Hematopoietic multipotent progenitor cell treated with erythropoietin and hydrocortisone succinate and interleukin-3 and kit ligand, for 6 days (in vitro differentiated cells): Measurements from ENCODE around the gene LRRC4B.
A peak's percentile ranks its signal among the peaks of the same experiment; 100 is the strongest.
"Not testable (repeated sequence)": the region's sequence is repeated elsewhere in the genome, so short reads cannot be mapped to it uniquely, and the experiment has no call there.

Experiments
- DNase-seq: peaks from one replicate; pipeline ENCODE4 v3.0.0-alpha.2; 2015

LRRC4B gene

GRCh38 chr19:50482271-50482855 is 85.9 kb downstream of the LRRC4B start:
- DNase-seq = no peak

GRCh38 chr19:50481351-50482149 is 86.7 kb downstream of the LRRC4B start:
- no peak for DNase-seq

DNA sequence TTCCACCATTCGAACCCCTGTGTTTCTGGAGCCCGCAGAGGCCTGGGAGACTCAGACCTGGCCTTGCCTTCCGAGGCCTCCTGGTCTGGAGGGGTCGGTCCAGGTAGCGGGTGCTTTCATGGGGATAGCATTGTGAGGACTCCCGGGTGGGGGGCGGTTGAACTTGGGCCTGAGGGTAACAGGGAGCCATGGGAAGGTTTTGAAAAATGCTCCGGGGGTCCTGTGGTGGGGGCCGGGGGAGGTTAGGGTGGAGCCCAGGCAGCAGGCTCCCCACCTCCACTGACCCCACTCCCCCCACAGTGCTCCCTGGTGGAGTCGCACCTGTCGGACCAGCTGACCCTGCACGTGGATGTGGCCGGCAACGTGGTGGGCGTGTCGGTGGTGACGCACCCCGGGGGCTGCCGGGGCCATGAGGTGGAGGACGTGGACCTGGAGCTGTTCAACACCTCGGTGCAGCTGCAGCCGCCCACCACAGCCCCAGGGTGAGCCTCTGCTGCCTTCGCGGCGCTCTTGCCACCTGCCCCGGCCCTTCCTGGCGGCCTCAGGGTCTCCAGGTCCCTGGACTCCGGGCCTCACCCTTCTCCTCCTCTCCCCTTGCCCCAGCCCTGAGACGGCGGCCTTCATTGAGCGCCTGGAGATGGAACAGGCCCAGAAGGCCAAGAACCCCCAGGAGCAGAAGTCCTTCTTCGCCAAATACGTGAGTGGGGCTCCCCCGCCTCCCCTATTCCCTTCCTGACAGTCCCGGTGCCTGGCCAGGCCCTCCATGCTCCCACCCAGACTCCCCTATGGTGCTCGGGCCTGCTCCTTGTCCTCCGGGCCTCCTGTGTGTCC is 87.7 kb downstream of the LRRC4B start:
- no peak for DNase-seq

GRCh38 chr19:50479761-50480251 is 88.4 kb downstream of the LRRC4B start:
- DNase-seq = no peak

DNA sequence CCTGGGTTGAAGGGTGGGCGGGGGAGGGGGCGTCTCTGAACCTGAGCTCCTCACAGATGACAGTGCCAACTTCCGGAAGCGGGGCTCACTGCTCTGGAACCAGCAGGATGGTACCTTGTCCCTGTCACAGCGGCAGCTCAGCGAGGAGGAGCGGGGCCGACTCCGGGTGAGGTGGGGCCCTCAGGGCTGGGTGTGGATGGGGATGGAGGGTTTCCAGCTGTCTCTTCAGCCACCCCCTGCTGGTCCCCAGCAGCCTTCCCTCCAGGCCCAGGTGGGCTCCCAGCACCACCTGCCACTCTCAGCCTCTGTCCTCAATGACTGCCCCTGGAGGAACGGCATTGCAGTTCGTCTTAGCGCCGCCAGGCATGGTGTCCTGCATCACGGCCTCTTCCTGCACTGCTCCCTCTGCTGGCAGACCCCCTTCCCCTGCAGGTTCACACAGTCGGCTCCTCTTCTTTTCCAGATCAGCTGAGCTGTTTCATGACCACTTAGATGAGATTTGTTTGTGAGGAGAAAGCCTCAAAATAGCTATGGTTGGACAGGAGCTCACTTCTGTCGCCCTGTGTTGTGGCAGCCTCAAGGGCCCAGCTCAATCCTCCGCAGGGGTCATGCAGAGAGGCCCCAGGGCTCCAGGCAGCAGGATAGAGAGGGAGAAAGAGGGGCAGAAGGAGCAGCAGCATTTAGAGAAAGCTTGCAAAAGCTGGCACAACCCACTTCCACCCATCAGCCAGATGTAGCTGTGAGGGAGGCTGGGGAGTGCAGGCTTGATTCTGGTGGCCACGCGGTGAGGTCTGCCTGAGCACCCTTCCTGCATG is 89.1 kb downstream of the LRRC4B start:
- peak; percentile 58 for DNase-seq

GRCh38 chr19:50477751-50478515 is 90.3 kb downstream of the LRRC4B start:
- no peak for DNase-seq

GRCh38 chr19:50476907-50477238 is 91.4 kb downstream of the LRRC4B start:
- no peak for DNase-seq

DNA sequence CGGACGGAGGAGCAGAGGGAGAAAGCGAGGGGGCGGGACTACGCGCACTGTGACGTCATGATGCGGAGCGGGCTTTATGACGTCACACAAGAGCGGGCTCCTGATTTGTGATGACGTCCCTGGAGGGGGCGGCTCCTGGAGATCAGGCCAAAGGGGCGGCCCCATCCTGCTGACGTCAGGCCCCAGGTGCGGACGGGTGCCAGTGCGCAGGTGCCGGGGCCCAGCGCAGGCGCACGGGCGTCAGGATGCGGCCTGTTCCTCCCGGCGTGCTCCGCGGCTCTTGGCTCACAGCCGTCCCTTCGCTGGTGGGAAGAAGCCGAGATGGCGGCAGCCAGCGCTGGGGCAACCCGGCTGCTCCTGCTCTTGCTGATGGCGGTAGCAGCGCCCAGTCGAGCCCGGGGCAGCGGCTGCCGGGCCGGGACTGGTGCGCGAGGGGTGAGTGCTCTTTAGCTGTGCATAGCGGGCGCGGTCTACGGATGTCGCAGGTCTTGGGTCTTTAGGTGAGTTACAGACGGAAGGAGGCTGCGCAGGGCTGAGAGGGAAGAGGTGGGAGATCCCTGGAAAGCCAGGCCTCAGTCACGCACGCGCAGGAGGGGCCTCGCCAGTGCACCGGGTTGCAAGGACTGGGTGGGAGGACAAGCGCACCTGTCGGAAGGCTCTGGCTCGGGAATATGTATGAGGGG is 91.9 kb downstream of the LRRC4B start, which contains the start of the genes EMC10 and GARIN5A:
Gene EMC10, plus strand, starts transcription at position 284 of the 683 bp plus-strand sequence. Its CDS starts 38 bp downstream, at position 322.
Gene GARIN5A, minus strand, starts transcription at position 625 of the 683 bp plus-strand sequence. Its CDS starts 460 bp downstream, at position 165.
- DNase-seq = peak; percentile 94

DNA sequence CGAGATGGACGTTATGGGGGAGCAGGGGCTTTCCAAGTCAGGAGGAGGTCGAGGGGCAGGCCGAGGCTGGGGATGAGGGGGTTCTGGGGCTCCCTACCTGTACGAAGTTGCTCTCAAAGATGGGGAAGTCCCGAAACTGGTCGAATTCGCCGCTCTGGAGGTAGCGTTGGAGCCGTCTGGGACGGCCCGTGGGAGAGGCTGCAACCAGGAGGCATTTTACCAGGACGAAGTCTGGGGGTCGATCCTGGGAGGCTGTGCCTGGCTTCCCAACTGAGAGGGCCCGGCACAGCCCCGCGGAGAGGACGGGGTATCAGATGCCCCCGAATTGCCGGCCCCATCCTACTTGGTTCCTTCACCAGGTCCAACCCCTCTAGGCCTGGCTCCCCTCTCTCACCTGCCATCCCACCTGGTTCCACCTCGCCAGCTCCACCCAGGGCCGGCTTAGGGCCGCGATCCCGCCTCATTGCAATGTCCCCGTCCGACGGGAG is 92.5 kb downstream of the LRRC4B start:
- DNase-seq = no peak

DNA sequence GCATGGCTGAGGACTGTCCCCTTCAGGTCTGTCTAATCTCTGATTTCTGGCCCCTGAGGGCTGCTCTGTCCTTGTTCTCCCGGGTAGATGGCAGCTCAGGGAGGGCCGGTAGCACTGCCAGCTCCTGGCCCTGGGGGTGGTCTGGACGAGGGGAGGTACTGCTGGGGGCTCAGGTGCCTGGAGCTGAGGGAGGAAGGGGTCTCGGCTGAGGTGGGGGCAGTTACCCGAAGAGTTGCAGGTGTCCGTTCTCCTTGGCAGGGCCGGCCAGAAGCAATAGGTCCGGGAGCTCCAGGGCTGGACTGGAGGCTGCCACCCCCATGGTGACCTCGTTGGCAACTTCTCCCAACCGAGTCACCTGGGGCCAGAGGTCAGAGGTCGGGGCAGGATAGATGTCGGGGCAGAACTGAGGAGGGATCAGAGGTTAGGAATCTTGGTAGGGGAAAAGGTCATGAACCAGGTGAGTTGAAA is 93.1 kb downstream of the LRRC4B start:
- DNase-seq = no peak

GRCh38 chr19:50473336-50473735 is 94.9 kb downstream of the LRRC4B start:
- DNase-seq = not testable (repeated sequence)

- DNase-seq = no peak
These were observed 99.4 kb downstream of the LRRC4B start for GRCh38 chr19:50468818-50469217.

GRCh38 chr19:50467566-50467965 is 100.7 kb downstream of the LRRC4B start:
- no peak for DNase-seq
